Activated CD8-positive, alpha-beta memory T cell treated with anti-CD3 and anti-CD28 coated beads, Interleukin-2, amount 50 U/mL, for 48 hours (primary cell): ENCODE measurements around the gene GPR61.

Source experiments
- DNase-seq: peaks from one replicate; pipeline ENCODE4 v3.0.0-alpha.2; 2020

GPR61 gene

DNA sequence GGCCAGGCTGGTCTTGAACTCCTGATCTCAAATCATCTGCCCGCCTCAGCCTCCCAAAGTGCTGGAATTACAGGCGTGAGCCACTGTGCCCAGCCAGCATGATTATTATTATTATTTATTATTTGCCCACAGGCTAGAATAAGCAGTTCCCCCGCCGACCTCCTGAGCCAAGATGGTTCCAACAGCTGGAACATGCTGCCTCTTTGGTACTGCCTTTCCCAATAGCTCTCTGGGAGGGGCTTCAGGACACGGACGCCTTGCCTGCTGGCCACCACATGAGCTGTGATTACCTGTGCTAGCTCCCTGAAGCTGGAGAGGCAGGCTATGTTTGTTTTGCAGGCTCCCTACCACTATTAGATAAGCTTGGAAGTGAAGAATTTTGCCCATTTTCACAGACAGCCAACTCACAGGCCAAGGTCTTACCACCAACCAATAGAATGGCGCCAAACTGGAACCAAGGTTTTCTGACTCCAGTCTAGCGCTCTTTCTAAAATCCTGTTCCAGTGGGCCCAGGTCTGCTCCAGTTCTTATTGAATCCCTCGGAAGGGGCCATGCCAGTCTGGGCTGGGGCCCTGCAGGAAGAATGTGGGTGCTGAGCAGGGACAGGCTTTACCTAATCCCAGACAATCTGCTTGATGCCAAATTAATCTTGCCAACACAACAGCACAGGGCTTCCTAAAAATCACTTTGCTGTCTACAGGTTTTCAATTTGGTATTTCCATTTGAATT is 2.1 kb upstream of the GPR61 start:
- DNase-seq: no peak

DNA sequence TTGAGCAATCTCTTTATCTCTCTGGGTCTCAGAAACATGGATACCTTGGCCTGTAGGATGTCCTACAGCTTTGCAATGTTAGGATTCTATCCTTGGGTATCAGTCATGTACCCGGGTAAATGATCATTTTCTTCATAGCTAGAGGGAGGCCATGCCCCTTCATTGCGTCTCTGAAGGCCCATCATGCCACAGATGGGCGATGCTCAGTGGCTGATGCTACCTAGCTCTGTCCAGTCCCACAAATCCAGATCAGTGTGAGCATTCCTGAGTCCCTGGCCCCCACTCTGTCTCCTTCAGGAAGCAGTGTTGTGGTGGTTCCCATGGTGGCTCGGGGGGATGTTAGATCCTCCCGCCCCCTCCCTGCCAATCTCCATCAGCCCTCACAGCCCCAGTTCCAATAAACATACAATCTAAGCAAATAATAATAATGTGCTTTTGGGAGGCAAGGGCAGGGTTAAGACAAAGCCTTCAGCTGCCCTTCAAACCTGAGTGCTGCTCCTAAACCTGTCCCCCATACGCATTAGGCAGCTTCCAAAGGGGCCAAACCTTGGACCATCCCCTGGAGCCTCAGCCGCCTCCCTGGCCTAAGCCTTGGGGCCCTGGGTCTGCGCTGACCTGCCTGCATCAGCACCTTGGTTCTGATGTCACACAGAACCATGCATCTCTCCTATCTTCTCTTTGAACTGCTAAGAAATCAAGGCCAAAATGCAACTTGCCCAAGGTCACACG is 681 bp upstream of the GPR61 start:
- DNase-seq: no peak

DNA sequence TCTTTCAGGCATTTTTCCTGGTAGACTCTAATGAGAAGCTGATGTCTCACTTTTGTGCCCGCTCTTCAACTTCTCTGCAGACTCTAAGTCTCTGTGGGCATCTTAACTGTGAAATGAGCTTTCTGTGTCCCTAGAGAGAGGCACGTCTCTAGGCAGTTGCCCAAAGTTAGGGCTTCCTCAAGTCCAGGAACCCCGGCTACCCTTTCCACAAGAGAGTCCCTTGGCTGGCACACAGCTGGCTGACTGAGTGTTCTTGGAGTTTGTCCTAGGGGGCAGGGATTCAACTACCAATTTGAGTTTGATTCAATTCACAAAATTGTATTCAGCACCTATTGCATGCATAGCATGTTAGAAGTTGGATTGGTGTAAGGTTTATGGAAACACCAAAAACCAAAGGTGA is 1.4 kb downstream of the GPR61 start:
- no peak for DNase-seq

DNA sequence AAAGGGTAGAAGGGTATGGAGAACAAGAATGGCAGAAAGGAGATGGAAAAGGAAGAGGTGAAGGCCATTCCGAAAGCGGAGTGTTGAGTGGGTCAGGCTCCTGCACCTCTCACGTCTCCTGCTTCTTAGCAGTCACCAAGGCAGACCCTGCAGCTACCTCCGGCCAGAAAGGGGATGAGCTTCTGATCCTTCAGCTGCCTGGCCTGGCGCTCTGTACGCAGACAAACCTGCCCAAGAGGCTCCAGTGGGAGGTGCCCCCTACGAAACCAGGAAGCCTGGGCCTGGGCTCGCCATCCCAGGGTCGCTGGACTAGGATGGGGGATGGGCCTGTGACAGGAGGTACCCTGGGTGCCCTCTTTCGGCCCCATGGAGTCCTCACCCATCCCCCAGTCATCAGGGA is 3.0 kb downstream of the GPR61 start:
- no peak for DNase-seq

DNA sequence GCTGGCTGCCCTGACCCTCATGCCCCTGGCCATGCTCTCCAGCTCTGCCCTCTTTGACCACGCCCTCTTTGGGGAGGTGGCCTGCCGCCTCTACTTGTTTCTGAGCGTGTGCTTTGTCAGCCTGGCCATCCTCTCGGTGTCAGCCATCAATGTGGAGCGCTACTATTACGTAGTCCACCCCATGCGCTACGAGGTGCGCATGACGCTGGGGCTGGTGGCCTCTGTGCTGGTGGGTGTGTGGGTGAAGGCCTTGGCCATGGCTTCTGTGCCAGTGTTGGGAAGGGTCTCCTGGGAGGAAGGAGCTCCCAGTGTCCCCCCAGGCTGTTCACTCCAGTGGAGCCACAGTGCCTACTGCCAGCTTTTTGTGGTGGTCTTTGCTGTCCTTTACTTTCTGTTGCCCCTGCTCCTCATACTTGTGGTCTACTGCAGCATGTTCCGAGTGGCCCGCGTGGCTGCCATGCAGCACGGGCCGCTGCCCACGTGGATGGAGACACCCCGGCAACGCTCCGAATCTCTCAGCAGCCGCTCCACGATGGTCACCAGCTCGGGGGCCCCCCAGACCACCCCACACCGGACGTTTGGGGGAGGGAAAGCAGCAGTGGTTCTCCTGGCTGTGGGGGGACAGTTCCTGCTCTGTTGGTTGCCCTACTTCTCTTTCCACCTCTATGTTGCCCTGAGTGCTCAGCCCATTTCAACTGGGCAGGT is 3.8 kb downstream of the GPR61 start:
- no peak for DNase-seq

DNA sequence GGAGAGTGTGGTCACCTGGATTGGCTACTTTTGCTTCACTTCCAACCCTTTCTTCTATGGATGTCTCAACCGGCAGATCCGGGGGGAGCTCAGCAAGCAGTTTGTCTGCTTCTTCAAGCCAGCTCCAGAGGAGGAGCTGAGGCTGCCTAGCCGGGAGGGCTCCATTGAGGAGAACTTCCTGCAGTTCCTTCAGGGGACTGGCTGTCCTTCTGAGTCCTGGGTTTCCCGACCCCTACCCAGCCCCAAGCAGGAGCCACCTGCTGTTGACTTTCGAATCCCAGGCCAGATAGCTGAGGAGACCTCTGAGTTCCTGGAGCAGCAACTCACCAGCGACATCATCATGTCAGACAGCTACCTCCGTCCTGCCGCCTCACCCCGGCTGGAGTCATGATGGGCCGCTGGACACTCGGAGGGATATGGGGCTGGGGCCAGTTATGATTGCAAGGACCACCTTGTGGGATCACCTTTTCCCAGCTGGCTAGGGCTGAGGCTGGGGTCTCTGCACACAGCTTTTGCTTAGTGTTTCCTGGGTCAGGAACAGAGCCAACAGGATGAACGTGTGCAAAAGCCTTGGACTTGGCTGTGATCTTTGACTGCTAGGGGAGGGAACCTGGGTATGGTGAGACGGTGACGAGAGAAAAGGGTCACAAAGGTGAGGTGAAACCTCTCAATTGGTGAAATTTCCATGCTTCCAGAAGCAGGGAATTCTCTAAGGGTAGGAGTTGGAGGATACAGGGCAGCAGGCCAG is 4.5 kb downstream of the GPR61 start:
- DNase-seq: no peak

DNA sequence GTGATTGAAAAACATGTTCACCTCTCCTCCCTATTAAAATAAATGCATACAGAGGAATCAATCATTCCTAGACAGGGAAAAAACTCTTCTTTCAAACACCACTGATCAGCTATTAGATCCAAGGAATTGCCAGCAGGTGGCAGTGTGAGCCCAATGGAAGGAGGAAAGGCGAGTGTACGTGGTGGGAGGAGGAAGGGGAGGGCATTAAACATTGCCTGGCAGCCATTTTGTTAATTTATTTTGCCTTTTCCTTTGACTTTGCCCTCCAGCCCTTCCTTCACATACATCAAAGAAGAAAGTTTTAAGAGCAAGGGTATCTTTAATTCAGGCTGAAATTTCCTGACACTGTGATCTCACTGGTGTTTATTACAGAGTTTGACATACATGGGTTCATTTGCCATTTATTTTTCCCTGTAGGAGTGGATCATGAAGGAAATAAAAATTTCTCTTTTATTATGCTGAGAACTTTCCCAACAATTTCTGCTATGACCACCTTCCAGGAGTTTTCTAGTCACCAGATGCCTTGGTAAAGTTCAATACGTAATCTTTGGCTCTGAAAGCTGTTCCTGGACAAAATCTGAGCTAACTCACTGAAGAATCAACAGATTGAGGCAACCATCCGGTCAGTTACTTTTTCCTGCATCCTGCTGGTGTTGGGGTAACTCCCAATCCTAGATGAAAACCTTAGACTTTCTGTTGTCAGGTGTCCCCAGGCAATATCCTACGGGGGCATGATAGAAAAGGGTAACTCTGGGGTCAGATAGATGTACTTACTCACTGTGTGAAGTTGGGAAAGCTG is 6.8 kb downstream of the GPR61 start:
- peak; percentile 88 for DNase-seq

DNA sequence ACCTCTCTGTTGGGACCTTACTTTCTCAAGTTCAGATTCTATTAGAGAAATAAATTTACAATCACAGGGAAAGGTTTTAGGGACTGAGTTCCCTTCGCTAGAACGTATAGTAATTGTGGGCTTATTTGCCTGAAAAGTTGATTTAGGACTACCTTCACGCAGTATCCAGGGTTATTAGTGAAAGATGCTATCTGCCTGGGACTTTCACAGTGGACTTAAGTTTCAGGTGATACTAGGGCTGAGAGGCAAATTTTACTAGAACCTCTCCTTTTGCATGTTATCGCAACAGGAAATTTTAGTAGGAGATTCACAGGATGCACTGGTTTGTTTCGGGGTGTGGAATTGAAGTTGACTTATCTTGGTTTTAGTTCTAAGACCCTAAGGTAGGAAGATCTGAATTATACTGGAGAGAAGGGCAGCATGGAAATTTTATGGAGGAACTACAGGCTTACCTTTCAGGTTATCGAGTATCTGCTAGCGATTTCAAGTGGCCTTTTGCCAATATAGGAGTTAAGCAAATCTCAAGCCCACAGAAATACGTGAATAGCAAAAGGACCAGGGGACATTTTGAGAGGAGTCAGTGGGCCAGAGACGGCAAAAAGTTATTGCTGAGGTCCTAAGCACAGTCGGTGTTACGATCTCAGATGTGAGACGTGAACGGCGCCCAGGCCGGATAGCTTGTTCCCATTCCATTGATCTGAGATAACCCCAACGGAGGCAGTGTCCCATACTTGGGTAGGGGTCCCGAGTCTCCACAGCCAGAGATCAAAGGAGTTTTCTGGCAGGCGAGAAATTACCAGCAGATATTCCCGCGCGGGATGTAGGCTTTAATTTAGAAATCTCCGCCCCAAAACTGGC is 8.0 kb downstream of the GPR61 start:
- peak; percentile 64 for DNase-seq

DNA sequence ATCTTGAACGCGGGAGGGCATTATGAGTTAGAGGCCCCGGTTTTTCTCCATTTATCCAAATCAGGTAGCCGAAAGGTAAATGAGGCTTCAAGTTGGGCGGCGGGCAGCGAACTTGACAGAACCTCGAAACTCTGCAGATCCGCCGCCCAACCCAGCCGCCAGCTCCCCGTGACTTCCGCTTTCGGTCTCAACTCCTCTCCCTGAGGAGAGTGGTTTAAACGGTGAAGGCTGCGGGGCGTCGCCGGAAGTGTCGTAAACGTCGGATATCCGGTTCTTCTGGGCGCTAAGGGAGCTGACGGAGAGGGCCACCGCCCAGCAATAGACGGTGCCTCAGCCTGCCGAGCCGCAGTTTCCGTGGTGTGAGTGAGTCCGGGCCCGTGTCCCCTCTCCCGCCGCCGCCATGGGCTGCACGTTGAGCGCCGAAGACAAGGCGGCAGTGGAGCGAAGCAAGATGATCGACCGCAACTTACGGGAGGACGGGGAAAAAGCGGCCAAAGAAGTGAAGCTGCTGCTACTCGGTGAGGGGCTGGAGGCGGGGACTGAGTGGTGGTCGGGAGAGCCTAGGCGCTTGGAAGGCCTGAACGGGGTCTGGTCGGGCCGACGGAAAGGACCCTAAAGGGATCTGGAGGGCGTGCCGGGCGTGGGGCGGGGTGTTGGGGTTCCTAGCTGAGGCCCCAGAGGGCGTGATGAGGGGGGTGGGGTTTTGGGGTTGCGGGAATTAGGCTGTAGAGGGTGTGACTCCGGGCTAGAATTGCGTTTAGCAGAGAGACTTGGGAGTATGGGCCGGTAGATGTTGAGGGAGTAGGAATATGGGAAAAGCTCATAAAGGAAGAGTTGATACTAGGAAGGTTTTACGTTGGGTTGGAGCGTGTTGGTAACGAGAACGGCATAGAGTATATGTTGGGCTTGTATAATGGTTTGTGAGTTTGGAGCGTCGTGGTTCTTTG is 8.9 kb downstream of the GPR61 start, which contains the start of gene GNAI3:
Gene GNAI3 (plus strand): TSS at position 295 of the 947 bp plus-strand sequence. CDS start 106 bp downstream, at position 401.
- peak; percentile 94 for DNase-seq

DNA sequence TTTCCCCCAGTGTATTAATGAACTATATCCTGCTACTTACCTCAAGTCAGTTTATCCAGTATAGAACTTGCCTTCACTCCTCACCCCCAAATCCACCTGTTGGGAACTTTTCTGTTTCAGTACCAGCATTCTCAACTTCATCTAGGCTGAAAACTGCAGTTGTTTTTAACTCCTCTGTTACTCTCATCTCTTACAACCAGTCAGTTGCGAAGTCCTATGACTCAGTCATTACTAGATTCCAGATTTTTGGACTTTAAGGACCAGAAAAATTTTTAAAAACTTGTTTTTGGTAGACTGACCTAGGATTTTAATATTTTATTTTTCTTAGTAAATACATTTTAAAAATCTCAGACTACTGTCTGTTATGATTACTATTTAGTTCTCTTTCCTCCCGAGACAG is 16.9 kb downstream of the GPR61 start:
- DNase-seq: no peak

DNA sequence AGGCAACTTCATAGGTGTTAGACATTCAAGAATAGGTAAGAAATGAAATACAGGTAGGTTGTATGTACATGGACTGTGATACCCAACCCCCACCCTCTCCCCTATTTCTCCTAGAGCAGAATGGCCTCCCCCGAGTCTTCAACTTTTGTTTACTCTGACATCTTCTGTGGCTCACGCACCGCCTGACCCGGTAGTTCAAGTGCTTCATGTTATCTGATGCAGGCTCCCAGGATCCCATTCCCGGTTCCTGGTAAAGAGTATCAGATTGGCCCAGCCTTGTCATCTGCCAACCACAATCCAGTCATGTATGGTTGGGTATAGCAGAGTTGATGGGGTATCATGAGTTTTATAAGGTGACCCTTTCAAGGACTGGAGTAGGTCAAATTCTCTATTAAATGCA is 17.8 kb downstream of the GPR61 start:
- no peak for DNase-seq

DNA sequence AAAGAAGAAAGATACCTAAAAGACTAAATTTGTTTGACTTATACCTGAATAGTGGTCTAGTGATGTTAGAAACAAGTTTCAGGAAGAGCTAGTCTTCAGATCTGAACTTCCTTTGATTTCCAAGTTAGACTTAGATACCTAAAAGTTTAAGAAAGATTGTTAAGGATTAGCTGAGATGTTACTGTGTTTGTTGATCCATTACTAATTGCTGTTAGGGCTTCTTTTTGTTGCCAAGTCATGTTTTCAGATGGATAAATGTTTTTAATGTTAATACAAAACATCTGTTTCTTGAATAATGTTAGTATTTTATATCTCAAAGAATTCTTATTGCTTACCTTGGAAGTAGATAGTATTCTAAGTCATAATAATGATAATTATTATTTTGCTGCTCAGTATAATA is 20.3 kb downstream of the GPR61 start:
- no peak for DNase-seq

DNA sequence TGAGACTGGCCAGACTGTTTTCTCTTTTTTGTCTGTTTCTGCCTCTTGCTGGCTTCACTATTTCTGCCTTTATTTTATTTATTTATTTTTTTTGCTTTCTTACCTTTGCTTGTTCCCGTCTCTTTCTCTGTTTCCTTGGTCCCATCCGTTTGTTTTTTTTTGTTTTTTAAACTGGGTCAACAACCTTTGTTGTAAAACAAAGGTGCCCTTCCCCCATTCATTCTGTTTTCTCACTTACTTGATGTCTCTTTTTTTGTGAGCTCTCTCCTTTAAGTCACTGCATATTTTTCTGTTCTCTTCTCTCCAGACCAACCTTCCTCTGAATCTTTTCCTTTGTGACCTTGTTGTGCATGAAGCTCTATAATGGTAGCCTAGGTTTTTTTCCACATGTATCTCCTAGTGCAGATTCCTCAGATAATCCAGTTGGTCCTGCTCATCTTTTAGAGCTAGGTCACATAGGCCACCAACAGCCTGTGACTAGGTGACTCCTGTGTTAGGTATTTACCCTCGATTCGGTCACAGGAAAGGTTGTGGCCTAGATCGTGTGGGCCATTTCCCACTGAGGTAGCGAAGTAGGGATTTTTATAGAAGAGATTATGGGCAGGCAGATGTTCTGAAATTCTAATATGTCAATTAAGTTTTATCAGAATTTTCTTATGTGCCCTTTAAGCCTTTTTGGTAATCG is 24.7 kb downstream of the GPR61 start:
- DNase-seq: no peak

DNA sequence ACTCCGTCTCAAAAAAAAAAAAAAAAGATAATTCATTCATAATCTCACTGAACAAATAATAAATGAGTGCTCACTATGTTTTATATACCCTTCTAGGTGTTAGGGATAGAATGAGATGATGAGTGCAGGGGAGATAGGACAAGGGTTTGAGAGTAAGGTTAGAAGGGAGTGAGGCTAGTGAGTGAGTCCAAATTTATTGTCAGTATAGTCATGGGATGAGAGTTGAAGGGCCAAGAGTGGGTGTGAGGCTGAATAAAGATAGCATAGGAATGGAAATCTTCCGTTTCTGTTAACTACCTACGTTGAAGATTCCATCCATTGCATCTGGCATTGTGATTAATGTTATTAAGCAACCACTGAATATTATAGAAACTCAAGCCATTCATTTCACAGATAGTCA is 25.6 kb downstream of the GPR61 start:
- no peak for DNase-seq

DNA sequence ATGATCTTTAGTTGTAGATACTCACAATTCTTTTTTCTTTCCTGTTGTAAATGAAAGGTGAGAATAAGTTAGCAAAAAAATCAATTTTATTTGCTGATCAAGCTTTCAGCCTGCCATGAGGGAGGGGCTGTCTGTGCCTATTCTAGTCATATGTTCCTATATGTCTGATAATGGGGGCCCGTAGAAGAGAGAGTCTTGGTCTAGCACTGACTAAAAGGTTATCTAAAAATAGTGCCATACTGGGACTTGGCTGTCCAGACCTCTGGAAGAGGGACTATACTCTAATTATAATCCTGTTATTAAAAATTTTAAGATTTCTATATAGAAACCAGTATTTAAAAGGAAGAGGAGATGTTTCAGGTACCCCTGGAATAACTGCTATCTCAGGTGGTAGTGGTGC is 27.3 kb downstream of the GPR61 start:
- no peak for DNase-seq

DNA sequence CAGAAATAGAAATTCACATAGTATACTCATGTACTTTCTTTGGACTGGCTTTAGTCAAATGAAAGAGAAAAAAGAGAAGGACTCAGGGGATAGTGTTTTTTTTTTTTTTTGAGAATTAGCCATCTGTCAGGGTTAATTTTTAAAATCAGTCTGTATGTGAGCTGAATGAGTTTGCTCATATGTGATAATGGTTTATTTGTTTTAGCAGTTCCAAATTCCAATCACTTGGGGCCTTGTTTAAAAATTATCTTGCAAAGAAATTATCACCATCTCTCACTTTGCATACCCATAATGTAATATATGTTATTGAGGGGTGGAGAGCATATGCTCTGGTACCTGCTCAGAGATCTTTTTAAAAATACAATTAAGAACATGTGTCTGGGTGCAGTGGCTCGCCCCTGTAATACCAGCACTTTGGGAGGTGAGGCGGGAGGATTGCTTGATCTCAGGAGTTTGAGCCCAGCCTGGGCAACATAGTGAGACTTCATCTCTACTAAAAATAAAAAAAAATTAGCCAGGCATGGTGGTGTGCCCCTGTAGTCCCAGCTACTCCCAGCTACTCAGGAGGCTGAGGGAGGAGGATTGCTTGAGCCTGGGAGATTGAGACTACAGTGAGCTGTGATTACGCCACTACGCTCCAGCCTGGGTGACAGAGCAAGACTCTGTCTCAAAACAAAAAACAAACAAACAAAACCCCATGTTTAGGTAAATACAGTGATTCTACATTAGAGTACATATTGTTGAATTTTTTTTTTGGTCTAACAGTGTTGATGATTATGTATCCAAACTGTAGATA is 28.4 kb downstream of the GPR61 start:
- DNase-seq: no peak

DNA sequence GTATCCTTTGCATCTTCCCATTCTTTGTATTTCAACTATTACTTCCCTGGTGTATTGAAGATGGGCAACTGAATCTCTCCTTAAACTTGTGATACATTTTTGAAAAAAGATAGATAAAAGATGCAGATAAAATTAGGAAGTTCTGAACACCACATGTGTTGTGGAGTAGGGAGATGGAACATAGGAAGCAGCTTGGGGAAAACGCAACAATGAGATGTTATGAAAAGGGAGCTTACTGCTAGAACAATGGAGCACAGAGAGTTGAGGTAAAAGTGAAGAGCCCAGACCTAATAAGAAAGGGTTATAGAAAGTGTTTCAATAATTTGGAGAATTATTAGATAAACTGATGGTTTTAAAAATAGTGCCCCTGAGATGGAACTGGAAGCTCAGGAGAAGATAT is 29.7 kb downstream of the GPR61 start:
- no peak for DNase-seq

DNA sequence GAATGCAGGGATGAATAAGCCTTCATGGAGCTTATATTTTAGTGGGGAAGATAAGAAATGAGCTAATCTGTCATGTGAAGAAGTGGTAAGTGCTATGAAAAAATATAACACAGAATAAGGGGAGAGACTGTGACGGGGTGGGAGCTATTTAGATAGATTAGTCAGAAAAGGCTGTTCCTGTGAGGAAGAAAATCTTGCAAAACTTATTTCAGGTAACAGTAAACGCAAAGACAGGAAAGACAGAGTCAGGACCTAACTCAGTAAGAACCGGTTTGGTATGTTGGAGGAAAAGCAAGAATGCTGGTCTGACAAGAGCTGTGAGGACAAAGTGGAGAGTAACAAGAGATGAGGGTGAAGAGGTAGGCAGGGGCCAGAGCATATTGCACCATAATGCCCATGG is 30.7 kb downstream of the GPR61 start:
- DNase-seq: no peak

DNA sequence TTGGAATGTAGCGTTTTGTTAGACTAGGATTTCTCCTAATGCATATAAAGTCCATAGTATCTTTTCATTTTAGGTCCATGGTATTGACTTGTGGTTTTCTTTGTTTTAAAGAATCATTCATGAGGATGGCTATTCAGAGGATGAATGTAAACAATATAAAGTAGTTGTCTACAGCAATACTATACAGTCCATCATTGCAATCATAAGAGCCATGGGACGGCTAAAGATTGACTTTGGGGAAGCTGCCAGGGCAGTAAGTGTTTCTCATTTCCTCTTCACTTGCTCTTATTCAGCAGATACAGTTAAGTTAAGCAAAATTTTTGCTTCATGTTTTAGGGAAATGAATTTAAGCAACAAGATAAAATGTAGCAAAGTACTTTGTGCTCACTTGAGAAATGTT is 34.1 kb downstream of the GPR61 start:
- no peak for DNase-seq
